Measurements from ENCODE around the gene KCNQ1. TPM values are rescaled to one million over a fixed set of nuclear protein-coding genes. Genes with fewer than 3 reads are reported as not detected.
A peak's percentile ranks its signal among the peaks of the same experiment; 100 is the strongest.

The KCNQ1 gene
- total and polyA plus RNA-seq, 8 donors, result 7.1 to 37.7 (median 9.9) TPM

GRCh38 chr11:2515401-2516275 lies 70.8 kb downstream of the KCNQ1 start:
- peak in 2 of 4 donors; percentile 27 to 54 for DNase-seq
- intact Hi-C loops (cut with DNase I), result no loop called here

DNA sequence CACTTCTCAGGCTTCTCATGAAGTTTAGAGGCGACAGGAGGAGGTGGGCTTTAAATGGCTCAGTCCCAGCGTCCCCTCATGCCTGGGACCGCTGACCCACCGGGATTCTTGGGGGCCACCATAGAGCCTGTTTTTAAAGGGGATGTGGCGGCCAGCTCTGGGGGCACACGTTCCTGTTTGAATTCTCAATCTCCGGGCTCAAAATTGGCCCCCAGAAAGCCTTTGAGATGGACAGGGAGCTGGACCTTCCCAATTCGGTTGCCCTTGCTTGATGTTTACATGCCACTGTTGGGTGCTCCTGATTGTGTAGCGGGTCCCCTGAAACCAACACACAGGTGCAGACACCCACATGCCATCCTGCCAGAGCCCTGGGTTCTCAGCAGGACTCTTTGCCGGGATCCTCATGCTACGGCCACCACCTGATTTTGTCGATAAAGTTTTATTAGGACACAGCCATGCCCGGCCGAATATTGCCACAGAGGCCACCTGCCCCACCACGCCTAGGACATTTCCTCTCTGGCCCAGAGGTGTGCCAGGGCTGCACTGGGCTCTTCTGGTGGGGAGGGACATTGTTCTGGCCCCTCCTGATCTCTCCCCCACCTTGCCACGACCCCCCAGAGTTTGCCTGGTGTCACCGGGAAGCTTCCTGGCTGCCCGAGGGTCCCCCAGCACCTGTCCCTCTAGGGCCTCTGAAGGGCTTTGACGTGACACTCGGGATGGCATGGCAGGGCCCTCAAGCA lies 71.6 kb downstream of the KCNQ1 start:
- Histone ChIP-seq H3K27me3 (no peaks in the 10 kb centered on the region), H3K9me3 (no peaks in the 10 kb centered on the region), H3K36me3 (no peaks in the 10 kb centered on the region), H3K4me1 (peaks cover 0 to 8% of the 10 kb centered on the region in 2 donors), H3K27ac (no peak overlapping the region), H3K4me3 (no peak overlapping the region)
- TF ChIP-seq, protein P1, sequence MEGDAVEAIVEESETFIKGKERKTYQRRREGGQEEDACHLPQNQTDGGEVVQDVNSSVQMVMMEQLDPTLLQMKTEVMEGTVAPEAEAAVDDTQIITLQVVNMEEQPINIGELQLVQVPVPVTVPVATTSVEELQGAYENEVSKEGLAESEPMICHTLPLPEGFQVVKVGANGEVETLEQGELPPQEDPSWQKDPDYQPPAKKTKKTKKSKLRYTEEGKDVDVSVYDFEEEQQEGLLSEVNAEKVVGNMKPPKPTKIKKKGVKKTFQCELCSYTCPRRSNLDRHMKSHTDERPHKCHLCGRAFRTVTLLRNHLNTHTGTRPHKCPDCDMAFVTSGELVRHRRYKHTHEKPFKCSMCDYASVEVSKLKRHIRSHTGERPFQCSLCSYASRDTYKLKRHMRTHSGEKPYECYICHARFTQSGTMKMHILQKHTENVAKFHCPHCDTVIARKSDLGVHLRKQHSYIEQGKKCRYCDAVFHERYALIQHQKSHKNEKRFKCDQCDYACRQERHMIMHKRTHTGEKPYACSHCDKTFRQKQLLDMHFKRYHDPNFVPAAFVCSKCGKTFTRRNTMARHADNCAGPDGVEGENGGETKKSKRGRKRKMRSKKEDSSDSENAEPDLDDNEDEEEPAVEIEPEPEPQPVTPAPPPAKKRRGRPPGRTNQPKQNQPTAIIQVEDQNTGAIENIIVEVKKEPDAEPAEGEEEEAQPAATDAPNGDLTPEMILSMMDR (IDR thresholded peaks at IDR 0.05), result no peak
- intact Hi-C loops (cut with DNase I), result no loop called here
- DNase-seq (no peak), ATAC-seq (no peak)

More at GRCh38 chr11:2515401-2516275, 70.8 kb downstream of the KCNQ1 start:
- no peaks in the 10 kb centered on the region for H3K27me3 ChIP-seq
- H3K27ac ChIP-seq, result no peak overlapping the region
- H3K4me1 ChIP-seq, result peaks cover 7 to 16% of the 10 kb centered on the region in 2 donors
- no peak overlapping the region for H3K4me3 ChIP-seq
- no peaks in the 10 kb centered on the region for H3K9me3 ChIP-seq
- no peak for ATAC-seq
- H3K36me3 ChIP-seq, result no peaks in the 10 kb centered on the region
- TF ChIP-seq, protein P1 (IDR thresholded peaks at IDR 0.05), result no peak

- DNase-seq (peak in 2 of 4 donors; percentile 24 to 74), ATAC-seq (no peak)
- H3K27ac ChIP-seq, result no peak overlapping the region
- TF ChIP-seq, protein P1 (IDR thresholded peaks at IDR 0.05), result no peak
- H3K9me3 ChIP-seq, result no peaks in the 10 kb centered on the region
- peaks cover 0 to 3% of the 10 kb centered on the region in 2 donors for H3K4me1 ChIP-seq
- H3K4me3 ChIP-seq, result no peak overlapping the region
- no peaks in the 10 kb centered on the region for H3K36me3 ChIP-seq
- H3K27me3 ChIP-seq, result no peaks in the 10 kb centered on the region
- intact Hi-C loops (cut with DNase I), result no loop called here
Observed at GRCh38 chr11:2517016-2517385, 72.2 kb downstream of the KCNQ1 start.

GRCh38 chr11:2517386-2518064 lies 72.7 kb downstream of the KCNQ1 start:
- Histone ChIP-seq H3K4me3 (no peak overlapping the region), H3K9me3 (no peaks in the 10 kb centered on the region), H3K27ac (no peak overlapping the region), H3K36me3 (no peaks in the 10 kb centered on the region), H3K27me3 (no peaks in the 10 kb centered on the region), H3K4me1 (no peaks in the 10 kb centered on the region)
- TF ChIP-seq, protein P1 (IDR thresholded peaks at IDR 0.05), result no peak
- ATAC-seq (no peak), DNase-seq (peak in 2 of 4 donors; percentile 15 to 47)
- intact Hi-C loops (cut with DNase I), result no loop called here
